NCI-H2029 (cell line): ENCODE measurements around the gene SLC29A4.

Source experiments
- DNase-seq: peaks from one replicate; lab custom pipeline; 2025; lab: John Stamatoyannopoulos, UW

Gene SLC29A4

GRCh38 chr7:5324961-5325360, 42.2 kb downstream of the SLC29A4 start:
- DNase-seq = no peak

DNA sequence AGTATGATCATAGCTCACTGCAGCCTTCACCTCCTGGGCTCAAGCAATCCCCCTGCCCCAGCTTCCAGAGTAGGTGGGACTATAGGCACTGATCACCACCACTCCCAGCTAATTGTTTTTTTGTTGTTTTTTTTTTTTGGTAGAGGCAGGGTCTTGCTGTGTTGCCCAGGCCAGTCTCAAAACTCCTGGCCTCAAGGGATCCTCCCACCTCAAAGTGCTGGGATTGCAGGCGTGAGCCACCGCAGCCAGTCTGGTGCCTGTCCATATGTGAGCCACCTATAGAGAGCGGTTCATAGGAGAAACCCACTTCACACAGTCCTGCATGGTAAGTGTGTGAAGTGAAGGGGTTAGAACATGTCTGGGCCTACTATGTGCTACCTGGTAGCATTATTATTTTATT, 47.5 kb downstream of the SLC29A4 start:
- no peak for DNase-seq

DNA sequence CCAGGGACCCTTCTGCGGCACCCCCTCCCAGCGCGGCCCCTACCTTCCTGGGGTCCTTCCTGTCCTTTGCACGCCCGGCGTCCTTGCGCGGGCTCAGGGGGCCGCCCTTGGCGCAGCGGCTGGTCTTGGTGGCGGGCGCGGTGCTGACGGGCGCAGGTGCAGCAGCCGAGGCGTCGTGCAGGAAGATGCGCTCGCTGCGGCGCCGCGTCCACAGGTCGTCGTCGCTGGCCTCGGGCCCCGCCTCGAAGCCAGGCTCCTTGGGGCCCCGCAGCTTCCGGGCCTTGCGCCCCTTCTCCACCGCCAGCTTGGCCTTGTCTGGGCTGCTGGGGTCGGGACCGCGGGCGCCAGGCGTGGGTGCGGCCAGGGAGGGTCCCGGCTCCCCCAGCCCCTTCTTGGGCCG, 49.8 kb downstream of the SLC29A4 start:
- no peak for DNase-seq

DNA sequence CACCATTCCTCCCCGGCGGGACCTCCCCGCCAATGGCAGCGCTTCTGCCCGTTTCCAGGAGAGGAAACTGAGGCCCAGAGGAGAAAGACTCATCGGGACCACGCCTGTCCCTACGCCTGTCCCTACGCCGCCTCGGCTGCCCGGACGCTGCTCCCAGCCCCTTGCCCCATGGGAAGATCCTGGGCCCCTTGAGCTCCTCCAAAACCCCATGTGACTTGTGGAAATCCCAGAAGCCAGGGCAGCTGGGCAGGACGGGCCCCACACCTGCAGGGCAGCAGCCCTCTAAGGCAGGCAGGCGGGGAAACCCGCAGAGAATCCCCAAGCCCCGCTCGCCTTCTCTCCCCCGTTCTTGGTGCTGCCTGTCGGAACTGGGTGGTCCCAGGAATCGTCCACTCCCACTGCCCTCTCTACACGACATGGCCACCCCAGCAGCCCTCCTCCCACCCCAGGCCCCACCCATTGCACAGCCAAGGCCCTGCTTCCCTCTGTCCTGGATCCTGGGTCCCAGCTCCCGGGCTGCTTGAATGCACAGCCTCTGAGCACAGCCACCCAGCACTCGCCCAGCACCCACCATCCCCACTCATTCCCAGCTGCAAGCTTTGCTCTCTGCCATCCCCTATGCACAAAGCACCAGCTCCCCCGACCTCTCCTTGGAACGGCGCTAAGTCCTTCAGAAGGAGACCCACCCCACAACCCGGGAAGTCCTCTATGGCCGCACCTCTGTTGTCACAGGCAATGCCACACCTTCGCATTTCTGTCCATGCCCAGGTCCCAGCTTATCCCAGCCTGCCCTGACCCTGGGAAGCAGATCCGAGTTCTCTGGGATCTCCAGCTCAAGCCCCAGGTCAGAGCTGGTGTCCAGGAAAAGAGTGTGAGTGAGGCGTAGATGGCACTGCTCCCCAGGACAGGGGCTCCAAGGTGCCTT, 50.6 kb downstream of the SLC29A4 start:
- no peak for DNase-seq

GRCh38 chr7:5334671-5335070, 51.9 kb downstream of the SLC29A4 start:
- no peak for DNase-seq

DNA sequence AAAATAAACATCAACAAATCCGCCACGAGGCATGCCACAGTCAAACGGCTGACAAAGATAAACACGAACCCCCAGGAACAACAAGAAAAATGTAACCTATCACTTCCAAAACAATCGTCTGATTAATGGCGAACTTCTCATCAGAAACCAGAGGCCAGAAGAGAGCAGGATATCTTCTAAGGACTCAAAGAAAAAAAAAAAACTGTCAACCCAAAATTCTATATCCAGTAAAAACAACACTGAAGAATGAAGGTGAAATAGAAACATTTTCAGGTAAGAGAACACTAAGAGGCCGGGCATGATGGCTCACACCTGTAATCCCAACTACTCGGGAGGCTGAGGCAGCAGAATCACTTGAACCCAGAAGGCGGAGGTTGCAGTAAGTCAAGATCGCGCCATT, 54.3 kb downstream of the SLC29A4 start:
- DNase-seq = no peak

DNA sequence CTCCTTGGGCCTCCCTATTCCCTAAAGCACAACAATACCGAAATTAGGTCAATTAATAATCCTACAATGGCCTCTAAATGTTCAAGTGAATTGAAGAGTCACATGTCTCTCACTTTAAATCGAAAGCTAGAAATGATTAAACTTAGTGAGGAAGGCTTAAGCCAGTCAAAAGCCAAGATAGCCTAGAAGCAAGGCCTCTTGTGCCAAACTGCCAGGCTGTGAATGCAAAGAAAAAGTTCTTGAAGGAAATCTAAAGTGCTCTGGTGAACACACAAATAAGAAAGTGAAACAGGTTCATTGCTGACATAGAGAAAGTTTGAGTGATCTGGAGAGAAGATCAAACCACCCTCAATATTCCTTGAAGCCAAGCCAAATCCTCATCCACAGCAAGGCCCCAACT, 57.2 kb downstream of the SLC29A4 start:
- no peak for DNase-seq

- no peak for DNase-seq
Measured at GRCh38 chr7:5342631-5343030, 59.9 kb downstream of the SLC29A4 start.

DNA sequence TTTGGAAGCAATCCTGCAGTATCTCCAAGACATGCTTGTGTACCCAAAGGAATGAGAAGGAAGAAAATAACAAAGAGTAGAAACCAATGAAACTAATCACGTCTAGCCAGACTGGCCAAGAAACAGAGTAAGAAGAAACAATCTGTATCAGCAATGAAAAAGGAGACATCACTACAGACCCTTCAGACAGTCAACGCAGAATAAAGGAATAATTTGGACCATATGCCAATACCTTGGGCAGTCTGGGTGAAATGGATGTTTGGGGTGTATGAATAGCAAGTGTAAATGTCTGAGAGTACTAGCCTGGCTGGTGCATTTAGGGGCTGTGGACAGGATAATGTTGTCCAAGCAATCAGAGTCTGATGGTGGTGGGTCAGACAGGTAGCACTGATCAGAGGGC, 61.1 kb downstream of the SLC29A4 start:
- no peak for DNase-seq

DNA sequence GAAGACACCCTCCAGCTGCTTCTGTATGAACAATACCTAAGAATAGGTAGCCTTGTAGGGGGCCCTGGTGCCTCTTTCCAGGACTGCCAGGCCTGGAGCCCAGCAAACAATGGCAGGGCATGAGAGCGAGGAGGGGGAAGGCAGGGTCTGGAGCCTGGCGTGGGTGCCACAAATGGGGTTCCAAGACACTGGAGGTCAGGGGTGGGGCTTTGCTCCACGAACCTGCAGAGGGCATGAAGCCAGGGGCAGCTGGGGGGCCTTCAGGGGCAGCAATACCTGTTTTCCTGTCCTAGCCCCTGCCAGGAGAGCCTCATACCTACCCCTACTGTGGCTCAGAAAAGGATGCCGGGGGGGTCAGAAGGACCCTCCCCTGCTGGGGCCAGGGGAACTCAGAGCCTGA, 61.6 kb downstream of the SLC29A4 start:
- DNase-seq = no peak

- no peak for DNase-seq
Measured at GRCh38 chr7:5345171-5345570, 62.4 kb downstream of the SLC29A4 start.

- DNase-seq = no peak
Measured at GRCh38 chr7:5345671-5346070, 62.9 kb downstream of the SLC29A4 start.

- DNase-seq = no peak
Measured at GRCh38 chr7:5348134-5349004, 65.6 kb downstream of the SLC29A4 start.

DNA sequence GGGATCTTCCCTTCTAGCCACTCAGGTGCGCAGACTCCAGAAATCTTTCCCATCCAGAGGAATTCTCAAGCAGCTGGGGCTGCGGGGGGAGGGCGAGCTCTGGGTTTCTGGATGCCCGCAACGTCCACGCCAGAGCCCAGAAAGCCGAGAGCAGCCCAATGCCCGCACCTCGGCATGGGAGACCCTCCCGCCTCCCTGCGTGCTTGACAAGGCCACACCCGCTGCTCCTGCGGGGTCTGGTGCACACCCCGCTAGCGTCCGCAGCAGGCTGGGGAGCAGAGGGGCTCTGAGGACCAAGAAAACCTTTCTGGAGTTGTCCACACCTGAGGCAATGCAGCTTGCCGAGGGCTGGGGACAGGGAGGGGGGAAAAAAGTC, 66.2 kb downstream of the SLC29A4 start:
- DNase-seq = no peak

DNA sequence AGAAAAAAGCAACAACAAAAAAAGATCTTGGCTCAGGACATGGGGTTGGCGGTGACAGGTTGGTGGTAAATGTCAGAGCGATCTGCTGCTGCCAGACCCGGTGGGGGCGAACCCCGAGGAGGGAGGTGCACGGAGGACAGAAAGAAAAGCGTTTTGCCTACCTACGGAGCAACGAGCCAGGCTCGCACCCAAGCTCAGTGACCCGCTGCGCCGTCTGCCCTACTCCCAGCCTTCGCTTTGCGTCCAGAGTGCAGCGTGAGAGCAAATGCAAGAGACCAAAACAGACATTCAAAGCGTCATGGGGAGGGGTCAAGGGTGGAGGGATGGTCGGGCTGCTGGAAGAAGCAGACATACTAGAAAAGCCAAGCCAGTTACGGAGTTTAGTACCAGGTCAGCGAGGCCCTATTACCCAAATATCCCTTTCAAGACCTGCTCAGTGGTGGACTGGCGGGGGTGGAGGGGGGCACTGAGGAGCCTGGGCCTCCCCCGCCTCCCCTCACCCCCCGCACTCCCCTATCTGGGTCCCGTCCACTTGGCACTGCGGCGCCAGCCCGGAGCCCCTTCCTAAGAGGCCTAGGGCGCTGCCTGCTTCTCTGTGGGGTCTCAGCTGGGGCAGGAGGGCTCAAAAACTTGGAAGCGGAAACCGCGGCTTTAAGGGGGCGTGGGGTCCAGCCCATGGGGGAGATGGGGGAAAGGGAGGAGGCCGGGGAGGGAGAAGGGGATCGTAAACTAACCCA, 66.9 kb downstream of the SLC29A4 start:
- DNase-seq = no peak

- DNase-seq = no peak
Measured at GRCh38 chr7:5350174-5350463, 67.4 kb downstream of the SLC29A4 start.

DNA sequence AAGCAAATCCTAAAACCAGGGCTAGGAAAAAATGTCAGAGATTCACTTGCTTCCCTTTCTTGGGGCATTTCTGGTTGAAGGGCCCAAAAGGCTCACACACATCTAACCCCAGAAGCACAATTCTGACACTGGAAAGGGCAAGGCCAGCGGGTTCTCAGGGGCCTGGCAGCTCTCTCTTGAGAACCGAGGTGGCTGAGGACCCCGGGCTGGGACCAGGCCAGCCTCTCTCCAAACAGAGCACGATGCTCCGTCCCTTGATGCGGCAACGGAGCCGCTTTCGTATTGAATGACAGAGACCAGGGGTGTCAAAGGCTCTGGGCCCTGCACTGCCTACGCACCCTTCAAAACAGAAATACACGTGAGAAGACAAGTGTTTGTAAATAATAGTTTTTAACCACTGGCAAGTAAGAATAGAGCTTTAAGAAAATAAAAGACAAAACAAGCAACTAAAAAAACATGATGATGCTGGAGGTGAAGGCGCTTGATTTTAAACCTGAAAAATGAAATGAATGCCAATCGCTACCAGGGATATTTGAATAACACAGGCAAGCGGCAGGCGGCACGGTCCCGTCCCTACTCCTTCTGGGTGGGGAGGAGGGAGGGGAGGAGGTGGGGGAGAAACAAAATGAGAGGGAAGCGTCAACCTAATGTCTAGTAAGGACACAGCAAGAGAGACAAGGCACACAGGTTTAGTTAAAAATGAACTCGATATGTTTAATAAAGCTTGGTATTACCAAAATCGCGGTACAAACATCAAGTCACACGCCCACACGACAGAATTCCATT, 68.0 kb downstream of the SLC29A4 start:
- DNase-seq = no peak

GRCh38 chr7:5351507-5352265, 68.9 kb downstream of the SLC29A4 start:
- no peak for DNase-seq

GRCh38 chr7:5352440-5353010, 69.8 kb downstream of the SLC29A4 start:
- DNase-seq = no peak

DNA sequence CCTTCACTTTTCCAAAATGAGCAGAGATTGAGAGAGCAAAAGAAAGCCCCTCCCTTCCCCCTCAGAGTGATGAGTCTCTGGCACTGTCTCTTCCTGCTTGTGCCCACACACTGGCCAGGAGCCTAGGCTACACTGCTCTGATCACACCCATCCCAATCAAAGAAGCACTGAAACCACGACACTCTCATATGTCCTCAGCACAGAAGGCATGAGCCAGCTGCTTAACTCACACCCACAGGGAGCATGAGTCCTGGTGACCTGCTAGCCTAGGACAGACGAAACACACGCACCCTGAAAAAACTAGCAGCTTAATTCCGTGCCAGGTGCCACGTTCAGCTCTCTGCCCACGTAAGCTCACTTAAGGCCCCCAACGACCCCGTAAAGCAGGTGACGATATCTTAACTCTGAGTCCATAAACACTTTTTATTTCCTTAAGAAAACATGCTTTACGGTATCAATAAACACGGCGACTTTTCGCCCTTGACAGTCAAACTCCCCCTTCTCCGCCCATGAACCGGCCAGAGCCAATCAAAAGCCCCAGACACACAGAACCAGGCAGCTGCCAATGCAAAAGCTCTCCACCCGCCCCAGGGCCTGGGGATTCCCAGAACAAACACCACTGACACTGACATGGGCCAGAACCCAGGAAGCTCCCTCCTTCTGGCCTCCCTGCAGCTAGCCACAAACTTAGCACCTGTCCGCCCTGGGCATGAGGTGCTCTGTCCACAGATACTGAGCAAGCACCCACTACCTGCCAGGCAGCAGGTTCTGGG, 71.9 kb downstream of the SLC29A4 start:
- peak; percentile 53 for DNase-seq
